Neural cell (in vitro differentiated cells): Measurements from ENCODE around the gene RPL19. TPM values are rescaled to one million over a fixed set of nuclear protein-coding genes. Genes with fewer than 3 reads are reported as not detected.

Experiments
- H2AFZ ChIP-seq: fragments of 200-600, 300-800 bp; sonication (generic), shearing (Covaris generic); 2 replicates; pipeline ENCODE4 v1.6.0; 2014; ENCODE audit warnings: low read depth, mild to moderate bottlenecking, antibody characterized with exemption, low read length, moderate library complexity
- H3F3A ChIP-seq: fragments of 200-600 bp; shearing (Covaris generic); 2 replicates; pipeline ENCODE4 v1.6.1; 2016; ENCODE audit warnings: mild to moderate bottlenecking, moderate library complexity, mixed read lengths, antibody characterized with exemption, low read length; ENCODE audit not compliant: insufficient read depth, poor library complexity, severe bottlenecking
- H3K27ac ChIP-seq: fragments of 200-600, 300-800 bp; sonication (generic), shearing (Covaris generic); 2 replicates; pipeline ENCODE4 v1.5.1; 2014; ENCODE audit warnings: mild to moderate bottlenecking, low read length, moderate library complexity
- H3K27me3 ChIP-seq: fragments of 300-800, 200-600 bp; sonication (generic), shearing (Covaris generic); 2 replicates; pipeline ENCODE4 v1.6.0; 2014; ENCODE audit warnings: mild to moderate bottlenecking, low read depth, low read length, moderate library complexity; ENCODE audit not compliant: insufficient read depth
- H3K36me3 ChIP-seq: fragments of 300-800, 200-600 bp; sonication (generic), shearing (Covaris generic); 2 replicates; pipeline ENCODE4 v1.5.1; 2014; ENCODE audit warnings: mild to moderate bottlenecking, antibody characterized with exemption, low read length, moderate library complexity; ENCODE audit not compliant: insufficient read depth
- H3K4me2 ChIP-seq: fragments of 300-800, 200-600 bp; sonication (generic), shearing (Covaris generic); 2 replicates; pipeline ENCODE4 v1.6.0; 2014; ENCODE audit warnings: mild to moderate bottlenecking, low read length
- H3K4me3 ChIP-seq: fragments of 300-800, 200-600 bp; sonication (generic), shearing (Covaris generic); 2 replicates; pipeline ENCODE4 v1.5.1; 2014; ENCODE audit warnings: mild to moderate bottlenecking, low read length, moderate library complexity
- H3K79me2 ChIP-seq: fragments of 200-600 bp; shearing (Covaris generic); replicated peaks from 2 replicates; pipeline ENCODE4 v1.6.0; 2014; ENCODE audit warnings: mild to moderate bottlenecking, low read length, moderate library complexity; ENCODE audit not compliant: insufficient read depth
- H3K9ac ChIP-seq: fragments of 300-800, 200-600 bp; sonication (generic), shearing (Covaris generic); 2 replicates; pipeline ENCODE4 v1.6.1; 2016; ENCODE audit warnings: mild to moderate bottlenecking, low read length, mixed read lengths
- H3K9me2 ChIP-seq: fragments of 200-600 bp; shearing (Covaris generic); 2 replicates; pipeline ENCODE4 v1.6.1; 2016; ENCODE audit warnings: mild to moderate bottlenecking, low read length, mixed read lengths; ENCODE audit not compliant: insufficient read depth
- H3K9me3 ChIP-seq: fragments of 200-600, 300-800 bp; sonication (generic), shearing (Covaris generic); 2 replicates; pipeline ENCODE4 v1.6.1; 2016; ENCODE audit warnings: mild to moderate bottlenecking, mixed run types, low read length, moderate library complexity, mixed read lengths
- H4K20me1 ChIP-seq: fragments of 200-600 bp; shearing (Covaris generic); 2 replicates; pipeline ENCODE4 v1.6.1; 2016; ENCODE audit warnings: mild to moderate bottlenecking, mixed run types; ENCODE audit not compliant: insufficient read depth
- EP300 ChIP-seq: fragments of 450-650 bp; conservative IDR thresholded peaks from 2 replicates; pipeline ENCODE4 v1.6.1; 2014; ENCODE audit warnings: antibody characterized with exemption, mild to moderate bottlenecking, moderate library complexity; ENCODE audit not compliant: poor library complexity, severe bottlenecking
- EZH2 ChIP-seq: fragments of 200-600, 300-800 bp; shearing (Covaris generic), sonication (generic); IDR thresholded peaks from 2 replicates; pipeline ENCODE4 v1.6.1; 2014; ENCODE audit warnings: antibody characterized with exemption, low read length, borderline replicate concordance, mild to moderate bottlenecking; ENCODE audit not compliant: insufficient read depth, poor library complexity, severe bottlenecking
- MXI1 ChIP-seq: fragments of 450-650 bp; conservative IDR thresholded peaks from 2 replicates; pipeline ENCODE4 v1.6.1; 2014; ENCODE audit warnings: antibody characterized with exemption, mild to moderate bottlenecking; ENCODE audit not compliant: poor library complexity, severe bottlenecking
- POLR2AphosphoS5 ChIP-seq: IDR thresholded peaks from 2 replicates; pipeline ENCODE4 v1.6.1; 2012
- RAD21 ChIP-seq: fragments of 450-650 bp; conservative IDR thresholded peaks from 2 replicates; pipeline ENCODE4 v1.6.1; 2014; ENCODE audit warnings: antibody characterized with exemption, mild to moderate bottlenecking, moderate library complexity
- SMC3 ChIP-seq: fragments of 450-650 bp; conservative IDR thresholded peaks from 2 replicates; pipeline ENCODE4 v1.6.1; 2014; ENCODE audit warnings: antibody characterized with exemption, mild to moderate bottlenecking, moderate library complexity; ENCODE audit not compliant: poor library complexity
- TAF1 ChIP-seq: IDR thresholded peaks from 2 replicates; pipeline ENCODE4 v1.6.1; 2012; ENCODE audit warnings: low read depth
- polyA plus RNA-seq: library from polyadenylated mRNA; depleted of rRNA; stranded (reverse); fragments of >200 nt; gene quantifications from 2 replicates; pipeline ENCODE4 v1.2.3, GENCODE V29; 2014
- TF ChIP-seq, protein P1 (sequence below): fragments of 450-650 bp; IDR thresholded peaks from 2 replicates; pipeline ENCODE4 v1.5.1; 2014; ENCODE audit warnings: antibody characterized with exemption, mild to moderate bottlenecking, moderate library complexity; ENCODE audit not compliant: poor library complexity, severe bottlenecking
- TF ChIP-seq, protein P2 (sequence below): IDR thresholded peaks from 2 replicates; pipeline ENCODE4 v1.6.1; 2012; ENCODE audit warnings: borderline replicate concordance

The RPL19 gene
- polyA plus RNA-seq, 1 donor from 2014 or later, result 1,623 TPM

DNA sequence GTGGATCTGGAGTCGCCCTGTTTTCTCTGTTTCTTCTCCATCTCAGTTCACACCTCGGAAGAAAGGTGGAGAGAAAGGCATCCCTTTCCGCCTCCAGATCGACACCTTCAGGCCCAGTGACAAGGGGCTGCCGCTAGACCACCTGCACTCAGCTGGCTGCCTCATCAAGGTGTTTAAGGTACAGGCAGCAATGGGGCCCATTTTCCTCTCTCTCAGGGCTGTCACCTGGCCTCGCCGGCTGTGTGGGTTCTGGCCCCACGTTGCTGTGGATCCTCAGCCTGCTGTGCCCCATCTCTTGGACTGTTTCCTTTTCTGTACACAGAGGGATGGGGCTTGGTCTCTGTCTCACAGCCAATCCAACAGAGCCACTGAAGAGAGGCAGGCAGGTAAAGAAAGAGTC is 43.1 kb downstream of the RPL19 start:
- H3F3A ChIP-seq, result no peaks in the 10 kb centered on the region
- H3K9me3 ChIP-seq, result no peaks in the 10 kb centered on the region
- TF ChIP-seq EZH2 (no peak), MXI1 (no peak), POLR2AphosphoS5 (no peak), TAF1 (no peak), EP300 (no peak), SMC3 (no peak), RAD21 (no peak)
- TF ChIP-seq, protein P1, sequence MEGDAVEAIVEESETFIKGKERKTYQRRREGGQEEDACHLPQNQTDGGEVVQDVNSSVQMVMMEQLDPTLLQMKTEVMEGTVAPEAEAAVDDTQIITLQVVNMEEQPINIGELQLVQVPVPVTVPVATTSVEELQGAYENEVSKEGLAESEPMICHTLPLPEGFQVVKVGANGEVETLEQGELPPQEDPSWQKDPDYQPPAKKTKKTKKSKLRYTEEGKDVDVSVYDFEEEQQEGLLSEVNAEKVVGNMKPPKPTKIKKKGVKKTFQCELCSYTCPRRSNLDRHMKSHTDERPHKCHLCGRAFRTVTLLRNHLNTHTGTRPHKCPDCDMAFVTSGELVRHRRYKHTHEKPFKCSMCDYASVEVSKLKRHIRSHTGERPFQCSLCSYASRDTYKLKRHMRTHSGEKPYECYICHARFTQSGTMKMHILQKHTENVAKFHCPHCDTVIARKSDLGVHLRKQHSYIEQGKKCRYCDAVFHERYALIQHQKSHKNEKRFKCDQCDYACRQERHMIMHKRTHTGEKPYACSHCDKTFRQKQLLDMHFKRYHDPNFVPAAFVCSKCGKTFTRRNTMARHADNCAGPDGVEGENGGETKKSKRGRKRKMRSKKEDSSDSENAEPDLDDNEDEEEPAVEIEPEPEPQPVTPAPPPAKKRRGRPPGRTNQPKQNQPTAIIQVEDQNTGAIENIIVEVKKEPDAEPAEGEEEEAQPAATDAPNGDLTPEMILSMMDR, result no peak
- TF ChIP-seq, protein P2, sequence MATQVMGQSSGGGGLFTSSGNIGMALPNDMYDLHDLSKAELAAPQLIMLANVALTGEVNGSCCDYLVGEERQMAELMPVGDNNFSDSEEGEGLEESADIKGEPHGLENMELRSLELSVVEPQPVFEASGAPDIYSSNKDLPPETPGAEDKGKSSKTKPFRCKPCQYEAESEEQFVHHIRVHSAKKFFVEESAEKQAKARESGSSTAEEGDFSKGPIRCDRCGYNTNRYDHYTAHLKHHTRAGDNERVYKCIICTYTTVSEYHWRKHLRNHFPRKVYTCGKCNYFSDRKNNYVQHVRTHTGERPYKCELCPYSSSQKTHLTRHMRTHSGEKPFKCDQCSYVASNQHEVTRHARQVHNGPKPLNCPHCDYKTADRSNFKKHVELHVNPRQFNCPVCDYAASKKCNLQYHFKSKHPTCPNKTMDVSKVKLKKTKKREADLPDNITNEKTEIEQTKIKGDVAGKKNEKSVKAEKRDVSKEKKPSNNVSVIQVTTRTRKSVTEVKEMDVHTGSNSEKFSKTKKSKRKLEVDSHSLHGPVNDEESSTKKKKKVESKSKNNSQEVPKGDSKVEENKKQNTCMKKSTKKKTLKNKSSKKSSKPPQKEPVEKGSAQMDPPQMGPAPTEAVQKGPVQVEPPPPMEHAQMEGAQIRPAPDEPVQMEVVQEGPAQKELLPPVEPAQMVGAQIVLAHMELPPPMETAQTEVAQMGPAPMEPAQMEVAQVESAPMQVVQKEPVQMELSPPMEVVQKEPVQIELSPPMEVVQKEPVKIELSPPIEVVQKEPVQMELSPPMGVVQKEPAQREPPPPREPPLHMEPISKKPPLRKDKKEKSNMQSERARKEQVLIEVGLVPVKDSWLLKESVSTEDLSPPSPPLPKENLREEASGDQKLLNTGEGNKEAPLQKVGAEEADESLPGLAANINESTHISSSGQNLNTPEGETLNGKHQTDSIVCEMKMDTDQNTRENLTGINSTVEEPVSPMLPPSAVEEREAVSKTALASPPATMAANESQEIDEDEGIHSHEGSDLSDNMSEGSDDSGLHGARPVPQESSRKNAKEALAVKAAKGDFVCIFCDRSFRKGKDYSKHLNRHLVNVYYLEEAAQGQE, result no peak
- no peaks in the 10 kb centered on the region for H3K36me3 ChIP-seq
- no peak overlapping the region for H3K9ac ChIP-seq
- no peaks in the 10 kb centered on the region for H3K9me2 ChIP-seq
- H3K27me3 ChIP-seq, result no peaks in the 10 kb centered on the region
- no peaks in the 10 kb centered on the region for H4K20me1 ChIP-seq
- no peak overlapping the region for H2AFZ ChIP-seq
- H3K4me2 ChIP-seq, result no peak overlapping the region
- H3K79me2 ChIP-seq, result no peaks in the 10 kb centered on the region
- no peak overlapping the region for H3K27ac ChIP-seq
- H3K4me3 ChIP-seq, result no peak overlapping the region

DNA sequence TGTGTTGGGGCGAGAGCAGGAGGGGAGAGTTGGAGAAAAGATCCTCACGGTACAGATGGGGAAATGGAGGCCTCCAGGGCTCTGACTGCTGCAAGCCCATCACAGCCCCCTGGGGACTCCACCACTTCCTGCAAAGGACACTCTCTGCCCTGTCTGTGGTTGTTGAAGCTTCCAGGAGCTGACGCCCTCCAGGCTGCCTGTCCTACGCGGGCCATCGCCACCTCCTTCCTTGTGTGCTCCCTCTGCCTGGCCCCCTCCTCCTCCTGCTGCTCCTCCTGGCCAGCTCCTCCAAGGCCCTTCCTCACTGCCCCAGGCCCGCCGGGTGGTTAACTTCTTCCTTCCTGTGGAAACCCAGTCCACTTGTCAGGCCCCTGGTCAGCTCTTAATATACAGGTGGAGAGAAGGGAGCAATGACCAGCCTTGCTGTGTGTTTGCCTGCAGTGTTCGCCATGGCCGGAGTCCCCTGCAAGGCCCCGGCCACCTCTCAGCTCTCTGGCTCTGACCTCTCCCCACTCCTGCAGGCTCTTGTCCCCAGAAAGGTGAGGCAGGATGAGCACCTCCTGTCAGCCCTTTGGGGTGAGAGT is 44.0 kb downstream of the RPL19 start:
- H3K9me3 ChIP-seq, result no peaks in the 10 kb centered on the region
- TF ChIP-seq, protein P1, result no peak
- TF ChIP-seq EZH2 (no peak), POLR2AphosphoS5 (no peak), EP300 (no peak), MXI1 (no peak), TAF1 (no peak), RAD21 (no peak), SMC3 (no peak)
- TF ChIP-seq, protein P2, result no peak
- no peaks in the 10 kb centered on the region for H3K27me3 ChIP-seq
- H3K4me2 ChIP-seq, result no peak overlapping the region
- H3K36me3 ChIP-seq, result no peaks in the 10 kb centered on the region
- no peak overlapping the region for H3K4me3 ChIP-seq
- H3F3A ChIP-seq, result no peaks in the 10 kb centered on the region
- H3K79me2 ChIP-seq, result no peaks in the 10 kb centered on the region
- H3K9me2 ChIP-seq, result no peaks in the 10 kb centered on the region
- no peak overlapping the region for H3K9ac ChIP-seq
- H4K20me1 ChIP-seq, result no peaks in the 10 kb centered on the region
- no peak overlapping the region for H3K27ac ChIP-seq
- no peak overlapping the region for H2AFZ ChIP-seq
